Occipital lobe (tissue), 2 donors: ENCODE measurements around the gene LRRTM3. TPM values are rescaled to one million over a fixed set of nuclear protein-coding genes. Genes with fewer than 3 reads are reported as not detected.

Source experiments
- DNase-seq: peaks from one replicate; lab custom pipeline; 2025; lab: John Stamatoyannopoulos, UW
- total RNA-seq: library from RNA; depleted of rRNA; stranded (reverse); fragments of >200 nt; gene quantifications from one replicate; pipeline ENCODE4 v1.2.3, GENCODE V29; 2014

The LRRTM3 gene
- total RNA-seq, 1 donor from 2014 or later = 30.7 TPM

- DNase-seq = no peak
Observed at GRCh38 chr10:67017218-67017617, 91.4 kb downstream of the LRRTM3 start.

- no peak for DNase-seq
Observed at GRCh38 chr10:67022099-67022498, 96.3 kb downstream of the LRRTM3 start.

- DNase-seq = no peak
Observed at GRCh38 chr10:67033878-67034277, 108.0 kb downstream of the LRRTM3 start.

- DNase-seq = no peak
Observed at GRCh38 chr10:67036808-67037207, 111.0 kb downstream of the LRRTM3 start.

GRCh38 chr10:67043041-67043440 lies 117.2 kb downstream of the LRRTM3 start:
- DNase-seq = no peak

GRCh38 chr10:67045404-67045803 lies 119.6 kb downstream of the LRRTM3 start:
- DNase-seq = no peak

GRCh38 chr10:67046507-67046906 lies 120.7 kb downstream of the LRRTM3 start:
- no peak for DNase-seq

- DNase-seq = no peak
Observed at GRCh38 chr10:67049988-67050387, 124.2 kb downstream of the LRRTM3 start.

- no peak for DNase-seq
Observed at GRCh38 chr10:67050415-67050814, 124.6 kb downstream of the LRRTM3 start.

- no peak for DNase-seq
Observed at GRCh38 chr10:67072654-67073053, 146.8 kb downstream of the LRRTM3 start.

GRCh38 chr10:67075491-67075971 lies 149.7 kb downstream of the LRRTM3 start:
- DNase-seq = no peak

GRCh38 chr10:67076144-67076543 lies 150.3 kb downstream of the LRRTM3 start:
- no peak for DNase-seq

GRCh38 chr10:67077376-67077775 lies 151.5 kb downstream of the LRRTM3 start:
- DNase-seq = no peak

GRCh38 chr10:67079126-67079525 lies 153.3 kb downstream of the LRRTM3 start:
- DNase-seq = no peak

- DNase-seq = no peak
Observed at GRCh38 chr10:67086327-67087134, 160.7 kb downstream of the LRRTM3 start.

GRCh38 chr10:67087135-67087425 lies 161.2 kb downstream of the LRRTM3 start:
- DNase-seq = no peak

GRCh38 chr10:67088036-67088435 lies 162.2 kb downstream of the LRRTM3 start:
- no peak for DNase-seq

- DNase-seq = no peak
Observed at GRCh38 chr10:67095531-67095930, 169.7 kb downstream of the LRRTM3 start.

GRCh38 chr10:67098461-67098860 lies 172.6 kb downstream of the LRRTM3 start:
- DNase-seq = no peak

- DNase-seq = no peak
Observed at GRCh38 chr10:67100951-67101350, 175.1 kb downstream of the LRRTM3 start.

- no peak for DNase-seq
Observed at GRCh38 chr10:67107670-67108069, 181.8 kb downstream of the LRRTM3 start.

- DNase-seq = no peak
Observed at GRCh38 chr10:67110286-67110685, 184.4 kb downstream of the LRRTM3 start.

GRCh38 chr10:67112765-67113164 lies 186.9 kb downstream of the LRRTM3 start:
- DNase-seq = no peak

- DNase-seq = no peak
Observed at GRCh38 chr10:67114945-67115344, 189.1 kb downstream of the LRRTM3 start.
